Mesothelial cell of epicardium (in vitro differentiated cells): ENCODE measurements around the gene TMEM163. TPM values are rescaled to one million over a fixed set of nuclear protein-coding genes. Genes with fewer than 3 reads are reported as not detected.

Experiments used
- DNase-seq, 2 experiments: peaks; one replicate each; pipeline ENCODE4 v3.0.0; 2021; ENCODE audit warnings: low spot score in 2 of 2; ENCODE audit not compliant: unreplicated experiment in 2 of 2
- H3K27ac Mint-ChIP-seq: 2 replicates; pipeline ENCODE4 v1.8.0; 2021; ENCODE audit warnings: mixed read lengths
- H3K27me3 Mint-ChIP-seq: 2 replicates; pipeline ENCODE4 v1.8.0; 2021; ENCODE audit warnings: low read depth, mixed read lengths
- H3K36me3 Mint-ChIP-seq: 2 replicates; pipeline ENCODE4 v1.8.0; 2021; ENCODE audit warnings: mixed read lengths
- H3K4me1 Mint-ChIP-seq: 2 replicates; pipeline ENCODE4 v1.8.0; 2021; ENCODE audit warnings: mixed read lengths
- H3K4me3 Mint-ChIP-seq: 2 replicates; pipeline ENCODE4 v1.8.0; 2021; ENCODE audit warnings: mild to moderate bottlenecking, moderate library complexity, mixed read lengths
- H3K9me3 Mint-ChIP-seq: 2 replicates; pipeline ENCODE4 v1.8.0; 2021; ENCODE audit warnings: mixed read lengths
- CTCF ChIP-seq: fragments of 200-600 bp; sonication (generic); IDR thresholded peaks from one replicate; pipeline ENCODE4 v1.5.0; 2021; ENCODE audit warnings: antibody characterized with exemption; ENCODE audit not compliant: unreplicated experiment
- total RNA-seq: library from RNA; stranded (reverse); gene quantifications from 3 replicates; pipeline ENCODE4 v1.2.1, GENCODE V29; 2021

Gene TMEM163
- total RNA-seq, 1 donor from 2014 or later, result 0.47 TPM

GRCh38 chr2:134408386-134408785 is 310.4 kb downstream of the TMEM163 start:
- H3K27ac Mint-ChIP-seq, result no peak overlapping the region
- H3K4me1 Mint-ChIP-seq, result peaks cover 7% of the 10 kb centered on the region

GRCh38 chr2:134407154-134407890 is 311.5 kb downstream of the TMEM163 start:
- no peaks in the 10 kb centered on the region for H3K9me3 Mint-ChIP-seq
- no peak overlapping the region for H3K4me3 Mint-ChIP-seq
- no peaks in the 10 kb centered on the region for H3K27me3 Mint-ChIP-seq
- no peak for TF ChIP-seq CTCF
- peaks cover 8% of the 10 kb centered on the region for H3K4me1 Mint-ChIP-seq
- no peak overlapping the region for H3K27ac Mint-ChIP-seq
- H3K36me3 Mint-ChIP-seq, result peaks cover 5% of the 10 kb centered on the region
- DNase-seq, result no peak

More at GRCh38 chr2:134408386-134408785, 310.4 kb downstream of the TMEM163 start:
- TF ChIP-seq CTCF, result no peak
- Mint-ChIP-seq H3K36me3 (peaks cover 2% of the 10 kb centered on the region), H3K4me3 (no peak overlapping the region), H3K9me3 (no peaks in the 10 kb centered on the region), H3K27me3 (no peaks in the 10 kb centered on the region)
- DNase-seq, result no peak

GRCh38 chr2:134406736-134407135 is 312.1 kb downstream of the TMEM163 start:
- Mint-ChIP-seq H3K4me1 (peaks cover 8% of the 10 kb centered on the region), H3K4me3 (no peak overlapping the region), H3K9me3 (no peaks in the 10 kb centered on the region), H3K27me3 (no peaks in the 10 kb centered on the region), H3K27ac (no peak overlapping the region), H3K36me3 (peaks cover 5% of the 10 kb centered on the region)
- TF ChIP-seq CTCF, result no peak
- no peak for DNase-seq

GRCh38 chr2:134406311-134406710 is 312.5 kb downstream of the TMEM163 start:
- no peak overlapping the region for H3K4me3 Mint-ChIP-seq
- peaks cover 5% of the 10 kb centered on the region for H3K36me3 Mint-ChIP-seq
- H3K9me3 Mint-ChIP-seq, result no peaks in the 10 kb centered on the region
- no peaks in the 10 kb centered on the region for H3K27me3 Mint-ChIP-seq
- H3K4me1 Mint-ChIP-seq, result peaks cover 3% of the 10 kb centered on the region
- TF ChIP-seq CTCF, result no peak
- DNase-seq, result no peak
- no peak overlapping the region for H3K27ac Mint-ChIP-seq

Other genes starting within 250 kb of the TMEM163 start
- not detected in 3 replicates for gene ACMSD, start 119.6 kb upstream of the TMEM163 start, total RNA-seq
- gene CCNT2, start 199.8 kb upstream of the TMEM163 start, total RNA-seq, result 70.0 to 70.5 TPM (median 70.3 TPM) in 3 replicates